A549 (cell line): Measurements from ENCODE around the gene MSGN1.

Source experiments
- CTCF ChIP-seq: fragments of >200 bp; sonication (Bioruptor Twin); formaldehyde crosslinking; IDR thresholded peaks from 3 replicates; pipeline ENCODE4 v1.5.1; 2016
- EP300 ChIP-seq, 2 experiments: fragments of >200 bp; sonication (Bioruptor Twin); formaldehyde crosslinking; IDR thresholded peaks; 2 replicates in 1 of 2; 3 replicates in 1 of 2; pipeline ENCODE4 v1.6.1; 2016 to 2017
- GATA3 ChIP-seq: IDR thresholded peaks from 2 replicates; pipeline ENCODE4 v1.6.1; 2012; ENCODE audit warnings: borderline replicate concordance
- HOXA7 ChIP-seq: fragments of 250-450 bp; sonication (Bioruptor Pico); IDR thresholded peaks from 2 replicates; pipeline ENCODE4 v1.5.0; 2020; ENCODE audit warnings: mild to moderate bottlenecking, moderate library complexity
- MAX ChIP-seq: IDR thresholded peaks from 2 replicates; pipeline ENCODE4 v1.6.1; 2012
- POLR2A ChIP-seq: IDR thresholded peaks from 2 replicates; pipeline ENCODE4 v1.6.1; 2012; ENCODE audit warnings: mild to moderate bottlenecking, low read length
- SREBF2 ChIP-seq: fragments of 450-650 bp; IDR thresholded peaks from 2 replicates; pipeline ENCODE4 v1.6.1; 2014; ENCODE audit warnings: mild to moderate bottlenecking, moderate library complexity

GRCh38 chr2:17768894-17769293, 47.4 kb upstream of the MSGN1 start:
- TF ChIP-seq CTCF = no peak
- no peak for TF ChIP-seq POLR2A
- no peak for TF ChIP-seq GATA3
- no peak for TF ChIP-seq HOXA7 (CRISPR knock-in tag)
- TF ChIP-seq EP300 (IDR thresholded peaks at IDR 0.05) = no peak
- no peak for TF ChIP-seq SREBF2
- TF ChIP-seq MAX = no peak
